ENCODE measurements around the gene EFNA2. TPM values are rescaled to one million over a fixed set of nuclear protein-coding genes. Genes with fewer than 3 reads are reported as not detected.

Gene EFNA2
- total RNA-seq, 1 experiment from 2014 or later = 12.2 TPM

GRCh38 chr19:1291761-1292418 is 6.2 kb downstream of the EFNA2 start:
- ATAC-seq = no peak
- intact Hi-C loops (cut with micrococcal nuclease) = no loop called here
- no peak overlapping the region for H2AFZ ChIP-seq (ENCODE audit: low read depth, low read length, poor library complexity, severe bottlenecking)
- peaks cover 12 to 23% of the 10 kb centered on the region in 2 experiments for H3K4me1 ChIP-seq (ENCODE audit: control insufficient read depth in 1 of 2, insufficient read depth in 2 of 2, low read length in 2 of 2)
- ChIA-PET POLR2A (interaction anchor here (0.6 to 0.7 kb wide), 2 partner anchors 26 to 43 kb away, joined by 4 to 6 read pairs; no protein-coding TSS in a partner anchor), CTCF (no interaction called here), RAD21 (ENCODE audit: low non-redundant PET in 1 of 2, low total read pairs in 2 of 2, uncharacterized antibody in 2 of 2, unreplicated experiment in 2 of 2) (no interaction called here)
- H3K9ac ChIP-seq (ENCODE audit: low read length) = no peak overlapping the region
- H3K4me2 ChIP-seq (ENCODE audit: low read length) = peak overlapping the region; percentile 21; the same call in 1 of the 2 replicates
- H3K9me2 ChIP-seq (ENCODE audit: insufficient read depth) = no peaks in the 10 kb centered on the region
- H3K79me2 ChIP-seq (ENCODE audit: insufficient read depth, low read length) = no peaks in the 10 kb centered on the region
- BruUV-seq (replicated peaks) = no TSS peak
- H3K9me3 ChIP-seq (ENCODE audit: control insufficient read depth in 1 of 2, insufficient read depth in 1 of 2, low read depth in 1 of 2, low read length in 2 of 2) = no peaks in the 10 kb centered on the region
- H3K36me3 ChIP-seq (ENCODE audit: control insufficient read depth in 1 of 2, insufficient read depth in 2 of 2, low read length in 2 of 2) = no peaks in the 10 kb centered on the region
- no peak overlapping the region; the same call in 1 of the 2 replicates for H3K27ac ChIP-seq (ENCODE audit: low read depth, low read length)
- H3K27me3 ChIP-seq (ENCODE audit: insufficient read depth, low read length) = no peaks in the 10 kb centered on the region
- no peak for TF ChIP-seq POLR2A (IDR thresholded peaks at IDR 0.05; ENCODE audit: borderline replicate concordance, extremely low read depth, insufficient read depth, insufficient read length)
- TF ChIP-seq YY1 (IDR thresholded peaks at IDR 0.05; ENCODE audit: extremely low read depth, insufficient replicate concordance, low read depth, low read length) = no peak
- no peak for TF ChIP-seq CTCF (IDR thresholded peaks at IDR 0.05 in 2 of 3, conservative IDR thresholded peaks at IDR 0.05 in 1 of 3; ENCODE audit: borderline replicate concordance in 1 of 3, insufficient read depth in 1 of 3, low read depth in 2 of 3, low read length in 2 of 3)
- no peak for TF ChIP-seq ZFX (IDR thresholded peaks at IDR 0.05)
- H3K4me3 ChIP-seq (replicated peaks in 1 of 2; ENCODE audit: low read depth in 1 of 2, low read length in 2 of 2) = no peak overlapping the region
- H4K20me1 ChIP-seq (ENCODE audit: insufficient read depth) = no peaks in the 10 kb centered on the region
- DNase-seq (ENCODE audit: low read depth, low spot score) = no peak

GRCh38 chr19:1292419-1293151 is 6.9 kb downstream of the EFNA2 start:
- ChIA-PET RAD21 (ENCODE audit: low non-redundant PET in 1 of 2, low total read pairs in 2 of 2, uncharacterized antibody in 2 of 2, unreplicated experiment in 2 of 2) (no interaction called here), CTCF (no interaction called here), POLR2A (no interaction called here)
- ATAC-seq (0 out of 2 replicates have a peak, but pooled peaks have one; percentile 7), DNase-seq (ENCODE audit: low read depth, low spot score) (no peak)
- BruUV-seq (replicated peaks) = no TSS peak
- H3K9me3 ChIP-seq (ENCODE audit: control insufficient read depth in 1 of 2, insufficient read depth in 1 of 2, low read depth in 1 of 2, low read length in 2 of 2) = no peaks in the 10 kb centered on the region
- H3K9ac ChIP-seq (ENCODE audit: low read length) = no peak overlapping the region
- no peaks in the 10 kb centered on the region for H4K20me1 ChIP-seq (ENCODE audit: insufficient read depth)
- intact Hi-C loops (cut with micrococcal nuclease) = no loop called here
- H3K36me3 ChIP-seq (ENCODE audit: control insufficient read depth in 1 of 2, insufficient read depth in 2 of 2, low read length in 2 of 2) = no peaks in the 10 kb centered on the region
- H3K4me2 ChIP-seq (ENCODE audit: low read length) = no peak overlapping the region
- no peak overlapping the region for H3K4me3 ChIP-seq (replicated peaks in 1 of 2; ENCODE audit: low read depth in 1 of 2, low read length in 2 of 2)
- no peaks in the 10 kb centered on the region for H3K9me2 ChIP-seq (ENCODE audit: insufficient read depth)
- no peak overlapping the region; the same call in 1 of the 2 replicates for H3K27ac ChIP-seq (ENCODE audit: low read depth, low read length)
- H3K79me2 ChIP-seq (ENCODE audit: insufficient read depth, low read length) = no peaks in the 10 kb centered on the region
- no peaks in the 10 kb centered on the region for H3K27me3 ChIP-seq (ENCODE audit: insufficient read depth, low read length)
- TF ChIP-seq EZH2 (IDR thresholded peaks at IDR 0.05) (no peak), SIN3A (IDR thresholded peaks at IDR 0.05; ENCODE audit: low read depth) (no peak), CBX3 (IDR thresholded peaks at IDR 0.05; ENCODE audit: low read depth) (no peak), ATF3 (IDR thresholded peaks at IDR 0.05) (no peak), POLR2A (IDR thresholded peaks at IDR 0.05; ENCODE audit: borderline replicate concordance, extremely low read depth, insufficient read depth, insufficient read length) (no peak), SRF (IDR thresholded peaks at IDR 0.05; ENCODE audit: low read depth) (no peak), ZBTB33 (IDR thresholded peaks at IDR 0.05; ENCODE audit: extremely low read depth, insufficient replicate concordance, low read length) (no peak), FOSL1 (IDR thresholded peaks at IDR 0.05; ENCODE audit: low read depth) (no peak), RAD21 (IDR thresholded peaks at IDR 0.05; ENCODE audit: low read depth) (no peak), TCF7L2 (IDR thresholded peaks at IDR 0.05; ENCODE audit: borderline replicate concordance, extremely low read depth, insufficient read depth, insufficient read length) (no peak), CEBPB (IDR thresholded peaks at IDR 0.05; ENCODE audit: low read depth) (no peak)
- H2AFZ ChIP-seq (ENCODE audit: low read depth, low read length, poor library complexity, severe bottlenecking) = no peak overlapping the region
- H3K4me1 ChIP-seq (ENCODE audit: control insufficient read depth in 1 of 2, insufficient read depth in 2 of 2, low read length in 2 of 2) = peaks cover 12 to 21% of the 10 kb centered on the region in 2 experiments
